ENCODE measurements around the gene WNK1.
"Not testable (repeated sequence)": the region's sequence is repeated elsewhere in the genome, so short reads cannot be mapped to it uniquely, and the experiment has no call there.

The WNK1 gene
- 135 to 537 (median 252) reads per million in 17 experiments for total RNA-seq

DNA sequence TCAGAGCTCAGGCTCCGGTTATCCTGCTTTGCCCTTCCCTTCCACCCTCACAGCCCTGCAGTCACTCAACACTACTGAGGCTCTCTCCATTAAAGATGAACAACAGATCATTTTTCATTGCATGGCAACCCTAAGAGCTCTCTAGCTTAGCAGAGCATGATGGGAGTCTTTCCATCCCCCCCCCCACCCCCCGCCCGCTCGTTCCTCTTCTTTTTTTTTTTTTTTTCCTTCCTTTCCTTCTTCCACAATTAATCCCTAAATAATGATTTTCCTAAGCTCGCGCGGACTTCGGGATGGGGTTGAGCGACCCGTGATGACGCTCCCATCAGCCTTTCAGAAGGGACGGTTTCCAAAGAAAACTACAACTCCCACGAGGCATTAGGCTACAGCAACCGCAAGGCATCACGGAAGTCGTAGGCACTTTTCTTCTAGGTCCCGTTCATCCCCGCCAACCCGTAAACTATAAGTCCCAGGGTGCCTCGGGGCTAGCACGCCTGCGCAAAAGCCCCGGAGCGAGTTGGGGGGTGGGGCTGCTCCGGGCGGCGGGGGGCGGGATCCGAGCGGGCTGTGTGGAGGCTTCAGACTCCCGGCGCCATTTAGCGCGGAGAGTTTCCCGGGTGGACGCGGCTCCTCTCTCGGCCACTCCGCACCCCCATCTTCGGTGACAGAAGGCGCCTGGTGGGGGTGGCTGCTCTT, at the start of gene WNK1:
Gene WNK1, plus strand, starts transcription at position 581 of the 696 bp plus-strand sequence. CDS start 987 bp downstream, outside the sequence.
- DNase-seq, result peak; percentile 98 to 99 (median 98)

DNA sequence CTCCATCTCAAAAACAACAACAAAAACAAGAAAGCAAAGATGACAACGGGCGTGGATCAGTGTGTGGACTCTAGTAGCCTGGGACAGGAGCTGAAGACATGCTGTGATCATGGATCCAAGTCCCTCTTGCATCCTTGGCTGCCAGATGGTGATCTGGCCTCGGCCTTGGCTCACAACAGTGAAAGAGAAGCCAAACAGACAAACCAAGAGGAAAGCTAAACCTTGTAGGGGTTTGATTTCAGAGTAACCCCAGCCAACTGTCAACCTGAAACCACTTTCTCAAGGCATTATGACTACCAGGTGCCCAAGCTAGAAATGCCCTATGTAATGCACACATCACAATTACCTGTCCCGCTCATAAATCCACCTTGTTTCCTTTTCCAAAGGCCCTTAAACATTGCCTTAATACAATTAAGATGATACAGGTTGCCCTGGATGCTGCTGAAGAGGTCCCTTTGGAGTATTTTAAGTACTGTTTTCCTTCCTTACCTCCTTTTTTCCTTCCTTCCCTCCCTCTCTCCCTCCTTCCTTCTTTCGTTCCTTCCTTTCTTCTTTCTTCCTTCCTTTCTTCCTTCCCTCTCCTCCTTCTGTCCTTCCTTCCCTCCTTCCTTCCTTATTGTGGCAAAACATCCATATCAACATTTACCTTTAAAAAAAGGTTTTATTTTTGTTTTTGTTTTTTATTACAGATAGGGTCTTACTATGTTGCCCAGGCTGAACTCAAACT, 47.7 kb upstream of the WNK1 start:
- DNase-seq, result no peak

- DNase-seq, result not testable (repeated sequence)
Observed at GRCh38 chr12:708084-708483, 44.3 kb upstream of the WNK1 start.

DNA sequence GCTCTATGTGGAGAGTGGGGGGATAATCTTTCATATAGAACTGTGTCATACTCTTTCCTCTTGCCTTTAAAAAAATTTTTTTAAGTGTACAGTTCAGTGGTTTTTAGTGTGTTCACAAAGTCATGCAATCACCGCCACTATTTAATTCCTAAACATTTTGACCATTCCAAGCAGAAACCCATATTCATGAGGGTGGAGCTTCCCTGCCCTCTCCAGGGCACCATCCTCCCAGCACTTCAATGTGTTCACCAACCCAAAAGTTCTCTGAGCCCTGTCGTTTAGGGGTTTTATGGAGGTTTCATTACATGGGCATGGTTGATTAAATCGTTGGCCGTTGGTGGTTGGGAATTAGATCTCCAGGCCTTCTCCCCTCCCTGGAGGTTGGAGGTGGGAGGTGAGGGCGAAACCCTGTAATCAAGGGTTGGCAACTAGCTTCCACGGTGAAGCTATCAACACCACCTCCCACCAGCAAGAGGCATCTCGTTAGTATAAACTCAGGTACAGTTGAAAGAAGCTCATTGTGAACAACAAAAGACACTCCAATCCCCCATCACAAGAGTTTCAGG, 42.8 kb upstream of the WNK1 start:
- no peak for DNase-seq

DNA sequence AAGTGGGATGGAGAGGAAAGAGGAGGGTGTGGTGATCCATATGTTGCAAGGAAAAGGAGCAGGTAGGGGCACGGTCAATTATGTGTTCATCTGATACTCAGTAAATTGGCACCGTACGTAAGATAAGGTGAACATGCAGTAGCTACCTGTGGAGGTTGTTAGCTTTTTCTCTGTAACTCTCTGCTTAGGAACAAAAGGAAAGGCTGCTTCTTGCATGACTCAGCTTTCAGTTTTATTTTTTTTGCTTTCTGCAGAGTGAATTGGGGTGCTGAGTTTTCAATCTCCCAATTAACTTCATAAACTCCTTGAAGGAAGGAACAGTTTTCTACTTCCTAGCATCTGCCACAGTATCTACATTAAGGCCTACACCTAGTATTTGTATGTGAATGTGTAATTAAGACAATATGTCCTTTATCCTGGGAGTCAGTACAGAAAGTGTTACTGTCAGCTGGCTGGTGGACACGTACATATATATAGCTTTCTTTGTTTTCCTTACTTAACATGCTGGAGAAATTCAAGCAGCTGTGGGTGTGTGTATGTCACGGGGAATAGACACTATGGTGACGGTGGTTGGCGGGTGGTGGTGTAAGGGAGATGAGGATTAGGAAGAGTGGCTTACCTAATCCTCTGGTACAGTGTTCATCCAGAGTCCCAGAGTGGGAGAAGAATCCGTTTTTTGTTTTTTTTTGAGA, 40.1 kb upstream of the WNK1 start:
- peak in 3 of 4 experiments; percentile 26 to 39 (median 36) for DNase-seq

- DNase-seq, result peak; percentile 41 to 75 (median 58)
Observed at GRCh38 chr12:713281-713875, 39.0 kb upstream of the WNK1 start.

- DNase-seq, result peak in 1 of 4 experiments; percentile 30
Observed at GRCh38 chr12:716506-716905, 35.9 kb upstream of the WNK1 start.

- no peak for DNase-seq
Observed at GRCh38 chr12:718756-719102, 33.6 kb upstream of the WNK1 start.

GRCh38 chr12:720231-720941, 32.0 kb upstream of the WNK1 start:
- DNase-seq, result no peak

- peak; percentile 61 to 81 (median 72) for DNase-seq
Observed at GRCh38 chr12:724194-724855, 28.1 kb upstream of the WNK1 start.

DNA sequence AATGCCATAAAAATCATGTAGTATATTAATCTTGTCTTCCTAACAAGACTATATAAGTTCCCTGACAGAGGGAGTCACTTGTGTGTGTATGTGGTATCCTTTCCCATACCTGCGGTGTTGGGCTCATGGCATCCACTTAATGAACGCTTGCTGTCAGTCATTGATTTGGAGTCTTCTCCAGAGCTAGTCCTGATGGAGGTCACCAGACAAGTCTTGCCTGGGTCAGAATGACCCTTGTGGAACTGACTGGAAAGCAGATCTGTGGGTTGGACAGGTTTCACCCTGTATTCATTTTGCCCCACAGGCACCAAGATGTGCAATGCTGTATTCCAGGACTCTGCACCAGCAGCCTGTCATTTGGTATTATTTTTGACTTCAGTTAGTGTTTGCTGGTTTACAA, 27.3 kb upstream of the WNK1 start:
- no peak for DNase-seq

GRCh38 chr12:726281-727140, 25.9 kb upstream of the WNK1 start:
- DNase-seq, result peak; percentile 29 to 61 (median 42)

GRCh38 chr12:727321-727720, 25.1 kb upstream of the WNK1 start:
- DNase-seq, result no peak

- DNase-seq, result no peak
Observed at GRCh38 chr12:728781-729180, 23.6 kb upstream of the WNK1 start.

- DNase-seq, result no peak
Observed at GRCh38 chr12:729221-729620, 23.2 kb upstream of the WNK1 start.

GRCh38 chr12:730550-730949, 21.8 kb upstream of the WNK1 start:
- no peak for DNase-seq

- DNase-seq, result no peak
Observed at GRCh38 chr12:737122-737739, 15.1 kb upstream of the WNK1 start.

DNA sequence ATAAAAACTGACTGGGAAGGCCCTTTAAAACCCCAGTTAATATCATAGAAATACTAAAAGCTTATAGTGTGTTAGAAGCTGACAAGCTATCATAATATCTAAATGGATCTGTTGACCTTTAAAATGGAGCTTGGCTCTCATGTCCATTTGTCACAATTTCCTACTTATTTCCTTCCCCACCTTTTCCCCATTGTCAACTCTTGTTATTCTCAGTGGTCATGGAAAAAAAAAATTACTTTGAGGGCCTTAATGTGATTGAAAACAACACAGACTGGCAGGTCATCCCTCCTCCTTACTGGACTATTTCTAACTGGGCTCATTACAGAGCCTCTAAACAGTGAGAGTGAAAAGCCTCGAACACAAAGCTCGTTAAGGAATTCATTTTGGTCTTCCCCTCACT, 13.7 kb upstream of the WNK1 start:
- DNase-seq, result no peak

- DNase-seq, result no peak
Observed at GRCh38 chr12:739349-739748, 13.0 kb upstream of the WNK1 start.

DNA sequence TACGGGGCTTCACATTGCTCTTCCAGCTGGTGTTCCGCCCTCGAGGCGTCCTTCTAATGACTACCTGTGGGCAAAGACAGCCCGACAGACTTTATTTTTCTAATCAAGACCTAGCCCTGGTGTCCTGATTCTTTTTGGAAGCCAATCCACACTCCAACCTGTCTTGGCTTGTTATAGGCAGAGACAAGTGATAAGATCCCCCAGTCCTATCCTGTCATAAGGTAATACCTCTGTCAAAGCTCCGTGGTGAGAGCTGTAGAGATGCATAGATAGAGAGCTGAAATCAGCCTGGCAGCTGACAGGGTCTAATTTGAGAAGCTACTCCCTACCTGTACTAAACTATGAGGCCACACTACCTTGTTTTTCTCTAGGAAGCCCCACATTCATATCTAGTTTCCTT, 11.5 kb upstream of the WNK1 start:
- DNase-seq, result no peak
